GM18868 (cell line): ENCODE results near the gene TMTC2.

Experiments
- ATAC-seq: cut with Tn5 transposase; IDR thresholded peaks from one replicate; pipeline ENCODE4 v1.9.1; 2021; ENCODE audit warnings: mild to moderate bottlenecking, moderate library complexity; ENCODE audit not compliant: unreplicated experiment

TMTC2 gene

GRCh38 chr12:83172866-83173649 lies 486.4 kb downstream of the TMTC2 start:
- ATAC-seq: no peak

GRCh38 chr12:83179999-83180398 lies 493.3 kb downstream of the TMTC2 start:
- ATAC-seq: no peak

GRCh38 chr12:83181074-83181473 lies 494.4 kb downstream of the TMTC2 start:
- ATAC-seq: no peak

- ATAC-seq: no peak
These were observed 496.4 kb downstream of the TMTC2 start for GRCh38 chr12:83183132-83183531.
